A673 (cell line): Measurements from ENCODE around the gene MAPKAPK3.

Experiments used
- CTCF ChIP-seq: fragments of 300-800, 200-600 bp; sonication (generic); conservative IDR thresholded peaks from 2 replicates; pipeline ENCODE4 v1.5.1; 2017; ENCODE audit warnings: low read depth, mild to moderate bottlenecking, antibody characterized with exemption, low read length, moderate library complexity, mixed read lengths
- EZH2 ChIP-seq: fragments of 200-600 bp; sonication (generic); IDR thresholded peaks from 2 replicates; pipeline ENCODE4 v1.6.1; 2017; ENCODE audit warnings: borderline replicate concordance, low read depth, mild to moderate bottlenecking, mixed read lengths, antibody characterized with exemption, low read length; ENCODE audit not compliant: poor library complexity, severe bottlenecking

DNA sequence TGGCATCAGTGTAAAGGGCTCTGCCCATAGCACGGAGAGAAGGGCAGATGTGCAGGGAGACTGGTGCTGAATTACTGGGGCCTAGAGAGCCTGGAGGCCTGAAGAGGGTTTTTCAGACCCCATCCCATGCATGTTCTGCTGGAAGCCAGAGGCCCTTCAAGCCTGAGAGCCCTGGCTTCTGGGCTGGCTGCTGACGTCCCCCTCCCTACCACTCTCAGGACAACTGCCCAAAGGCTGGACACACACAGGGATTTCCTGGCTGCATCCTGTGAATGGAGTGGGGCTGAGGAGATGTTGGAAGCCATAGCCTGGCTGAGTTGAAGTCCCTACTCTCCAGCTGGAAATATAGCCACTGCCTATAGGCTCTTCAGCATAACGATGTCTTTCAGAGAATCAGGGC, 40.9 kb downstream of the MAPKAPK3 start:
- no peak for TF ChIP-seq EZH2
- TF ChIP-seq CTCF: no peak
